ENCODE results near the gene NRG4.
"Not testable (repeated sequence)": the region's sequence is repeated elsewhere in the genome, so short reads cannot be mapped to it uniquely, and the experiment has no call there.

The NRG4 gene, protein sequence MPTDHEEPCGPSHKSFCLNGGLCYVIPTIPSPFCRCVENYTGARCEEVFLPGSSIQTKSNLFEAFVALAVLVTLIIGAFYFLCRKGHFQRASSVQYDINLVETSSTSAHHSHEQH

GRCh38 chr15:76011627-76012551 lies at the start of gene NRG4:
Gene NRG4, minus strand, starts transcription at chr15:76012424. Its CDS starts 1,194 bp downstream, at chr15:76011230.
- no peak for DNase-seq

DNA sequence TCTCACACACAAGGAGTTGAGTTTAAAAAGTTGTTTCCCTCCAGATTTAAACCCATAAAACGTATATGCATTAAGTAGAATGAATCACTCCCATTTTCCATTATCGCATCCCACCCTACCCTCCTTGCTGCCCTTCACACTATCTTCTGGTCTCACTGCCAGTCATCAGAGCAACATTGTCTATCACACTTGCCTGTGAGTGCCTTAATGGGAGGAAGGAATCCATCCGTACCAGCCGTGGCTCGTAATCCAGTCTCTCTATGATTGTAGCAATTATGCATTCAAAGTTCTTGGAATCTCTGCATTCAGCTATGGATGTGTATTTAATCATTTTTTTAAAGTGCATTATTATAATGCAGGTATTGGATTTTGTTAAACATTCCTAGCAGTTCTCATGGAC lies 49.5 kb upstream of the NRG4 start:
- no peak for DNase-seq

- peak; percentile 14 for DNase-seq
These were observed 48.1 kb upstream of the NRG4 start for GRCh38 chr15:76060118-76060989.

- peak; percentile 23 for DNase-seq
These were observed 47.3 kb upstream of the NRG4 start, which contains the start of gene TMEM266 for GRCh38 chr15:76059320-76060117. Gene TMEM266, plus strand, starts transcription at chr15:76059985. Its CDS starts 74,279 bp downstream, at chr15:76134264.

GRCh38 chr15:76058714-76059319 lies 46.6 kb upstream of the NRG4 start:
- DNase-seq: peak; percentile 16

GRCh38 chr15:76057332-76058000 lies 45.2 kb upstream of the NRG4 start:
- peak; percentile 38 for DNase-seq

- no peak for DNase-seq
These were observed 44.7 kb upstream of the NRG4 start for GRCh38 chr15:76056931-76057330.

GRCh38 chr15:76054201-76054600 lies 42.0 kb upstream of the NRG4 start:
- DNase-seq: not testable (repeated sequence)

GRCh38 chr15:76038512-76038911 lies 26.3 kb upstream of the NRG4 start:
- DNase-seq: no peak

GRCh38 chr15:76035593-76035992 lies 23.4 kb upstream of the NRG4 start:
- DNase-seq: no peak

GRCh38 chr15:76034111-76034510 lies 21.9 kb upstream of the NRG4 start:
- no peak for DNase-seq

- no peak for DNase-seq
These were observed 21.2 kb upstream of the NRG4 start for GRCh38 chr15:76033438-76033837.

DNA sequence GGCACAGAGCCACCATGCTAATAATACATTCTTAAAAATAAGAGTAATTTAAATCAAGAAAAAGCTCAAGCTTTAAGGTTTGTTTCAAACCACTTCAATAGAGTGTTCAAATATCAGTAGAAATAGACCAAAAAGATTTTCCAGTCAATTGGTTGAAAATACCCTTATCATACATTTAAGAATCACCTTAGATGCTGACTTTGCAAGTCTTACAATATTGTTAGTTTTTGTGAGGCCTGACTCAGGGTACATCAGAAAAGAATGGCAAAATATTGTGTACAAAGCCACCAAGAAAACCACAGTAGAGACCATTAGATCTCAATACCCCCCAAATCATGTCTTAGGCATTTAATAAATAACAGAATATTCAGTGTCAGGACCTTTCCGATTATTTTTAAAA lies 19.8 kb upstream of the NRG4 start:
- DNase-seq: no peak

DNA sequence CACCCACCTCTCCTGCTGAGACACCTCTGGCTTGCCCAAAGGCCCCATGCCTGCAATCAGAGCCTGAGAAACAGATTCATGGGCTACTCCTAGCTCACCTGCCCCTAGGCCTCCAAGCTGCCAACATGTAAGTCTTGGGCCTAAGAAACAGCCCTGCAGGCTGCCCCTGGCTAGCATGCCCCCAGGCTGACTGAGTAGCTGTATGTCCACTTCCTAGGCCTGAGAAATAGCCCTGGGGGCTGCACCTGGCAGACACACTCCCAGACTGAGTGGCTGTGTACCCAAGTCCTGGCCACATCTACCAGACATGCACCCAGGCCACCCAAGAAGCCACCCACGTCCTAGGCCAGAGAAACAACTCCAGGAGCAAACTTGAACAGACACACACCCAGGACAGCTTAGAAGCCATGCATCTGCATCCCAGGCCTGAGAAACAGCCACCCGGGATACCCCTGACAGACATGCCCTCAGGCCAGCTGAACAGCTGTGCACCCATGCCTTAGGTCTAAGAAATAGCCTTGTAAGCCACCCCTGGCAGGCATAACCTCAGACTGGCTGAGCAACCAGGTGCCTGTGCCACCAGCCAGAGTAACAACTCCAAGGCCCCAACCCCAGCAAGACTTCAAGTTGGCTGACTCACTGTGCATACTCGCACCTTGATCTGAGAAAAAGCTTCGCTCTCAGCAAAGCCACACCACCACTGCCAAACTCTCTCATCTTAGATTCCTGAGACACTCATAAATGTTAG lies 12.0 kb upstream of the NRG4 start:
- DNase-seq: no peak

GRCh38 chr15:76013470-76013869 lies 1.2 kb upstream of the NRG4 start:
- DNase-seq: not testable (repeated sequence)

DNA sequence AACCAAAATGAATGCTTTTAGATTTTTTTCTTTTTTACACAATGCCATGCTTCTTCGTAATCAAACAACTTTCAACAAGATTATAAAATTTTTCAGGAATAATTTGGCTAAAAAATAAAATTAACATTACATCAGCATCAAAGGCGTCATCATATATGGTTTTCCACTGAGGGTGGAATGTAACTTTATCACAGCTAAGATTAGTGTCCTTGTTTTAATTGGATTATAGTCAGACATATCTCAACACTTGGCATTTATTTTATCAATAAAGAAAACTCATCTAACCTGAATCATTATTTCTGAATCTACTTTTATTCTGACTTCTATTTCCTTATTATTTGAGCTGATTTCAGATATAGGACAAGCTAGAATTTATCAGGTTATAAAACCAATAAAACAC lies 1.6 kb downstream of the NRG4 start:
- DNase-seq: no peak

GRCh38 chr15:76006136-76006778 lies 6.0 kb downstream of the NRG4 start:
- no peak for DNase-seq

DNA sequence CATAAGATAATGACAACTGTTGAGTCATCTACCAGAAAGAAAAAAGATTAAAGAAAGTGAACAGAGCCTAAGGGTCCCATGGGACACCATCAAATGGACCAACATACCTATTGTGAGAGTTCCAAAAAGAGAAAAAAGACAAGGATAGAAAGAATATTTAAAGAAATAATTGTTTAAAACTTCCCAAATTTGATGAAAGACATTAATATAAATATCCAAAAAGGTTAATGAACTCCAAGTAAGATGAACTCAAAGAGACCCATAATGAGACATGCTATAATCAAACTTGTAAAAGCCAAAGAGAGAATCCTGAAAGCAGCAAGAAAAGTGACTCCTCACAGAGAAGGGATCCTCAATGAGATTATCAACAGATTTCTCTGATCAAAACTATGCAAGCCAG lies 8.9 kb downstream of the NRG4 start:
- DNase-seq: no peak

- no peak for DNase-seq
These were observed 16.6 kb downstream of the NRG4 start for GRCh38 chr15:75995611-75996010.

DNA sequence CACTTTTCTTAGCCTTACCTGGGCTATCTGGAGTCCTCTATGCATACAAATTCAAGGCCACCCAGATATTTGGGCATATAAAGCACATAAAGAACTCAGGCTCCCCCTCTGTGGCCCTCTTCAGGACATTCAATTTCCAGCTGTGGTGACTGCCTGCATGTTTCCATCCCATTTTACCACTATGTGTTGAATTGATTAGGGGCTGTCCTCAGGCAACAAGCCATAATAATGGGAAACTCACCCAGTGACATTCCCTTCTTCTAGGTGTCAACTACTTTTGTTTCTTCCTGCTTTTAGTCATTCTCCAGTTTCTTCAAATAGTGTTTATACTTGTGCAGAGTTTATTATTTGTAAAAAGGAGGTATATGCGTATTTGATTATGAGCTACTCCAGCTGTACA lies 18.0 kb downstream of the NRG4 start:
- DNase-seq: no peak
